AG04449 (cell line): ENCODE measurements around the gene CLDN1.
"Not testable (repeated sequence)": the region's sequence is repeated elsewhere in the genome, so short reads cannot be mapped to it uniquely, and the experiment has no call there.

Source experiments
- CTCF ChIA-PET: fragments of 350-600 bp; formaldehyde crosslinking; extraction: SDS; loops from one replicate; lab custom pipeline; 2021; ENCODE audit warnings: antibody characterized with exemption; lab: Yijun Ruan, JAX
- POLR2A ChIA-PET: fragments of 400-600, 350-600 bp; formaldehyde crosslinking; extraction: SDS; loops from one replicate; lab custom pipeline; 2020; ENCODE audit warnings: antibody characterized with exemption, inconsistent platforms; lab: Yijun Ruan, JAX
- DNase-seq: peaks from one replicate; pipeline ENCODE4 v3.0.0-alpha.2; 2010; ENCODE audit warnings: low read depth, low spot score
- H3K4me3 ChIP-seq: 2 replicates; pipeline ENCODE4 v1.5.1; 2011; ENCODE audit warnings: low read depth, mild to moderate bottlenecking, control low read depth, low read length
- TF ChIP-seq, protein P1 (sequence below): IDR thresholded peaks from one replicate; pipeline ENCODE4 v1.5.1; 2011; ENCODE audit warnings: mild to moderate bottlenecking, moderate library complexity, low read length, control low read depth, inconsistent platforms; ENCODE audit not compliant: insufficient read depth; ENCODE audit errors: missing control alignments

Gene CLDN1

DNA sequence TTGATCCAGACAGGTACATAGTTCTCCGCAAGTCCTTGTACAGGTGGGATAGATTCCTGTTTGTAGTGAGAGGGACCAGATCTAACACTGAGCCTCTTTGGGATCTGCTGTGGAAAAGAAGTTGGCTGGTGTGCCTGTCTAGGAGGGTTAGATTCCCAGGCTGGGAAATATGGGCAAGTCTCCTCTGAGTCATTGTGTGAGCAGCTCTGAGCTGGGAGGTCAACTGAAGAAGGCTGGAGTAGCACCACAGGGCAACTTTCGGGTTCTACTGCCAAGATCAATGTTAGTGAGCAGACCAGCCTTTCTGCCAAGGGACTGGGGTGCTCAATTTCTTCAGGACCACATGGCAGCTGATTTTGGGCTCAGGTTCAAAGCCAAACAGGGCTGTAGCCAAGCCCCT, 33.4 kb downstream of the CLDN1 start:
- ChIA-PET POLR2A (no interaction called here), CTCF (interaction anchor here (1.5 kb wide), 1 partner anchor 33 kb away, joined by 3 read pairs; no protein-coding TSS in a partner anchor)
- TF ChIP-seq, protein P1, sequence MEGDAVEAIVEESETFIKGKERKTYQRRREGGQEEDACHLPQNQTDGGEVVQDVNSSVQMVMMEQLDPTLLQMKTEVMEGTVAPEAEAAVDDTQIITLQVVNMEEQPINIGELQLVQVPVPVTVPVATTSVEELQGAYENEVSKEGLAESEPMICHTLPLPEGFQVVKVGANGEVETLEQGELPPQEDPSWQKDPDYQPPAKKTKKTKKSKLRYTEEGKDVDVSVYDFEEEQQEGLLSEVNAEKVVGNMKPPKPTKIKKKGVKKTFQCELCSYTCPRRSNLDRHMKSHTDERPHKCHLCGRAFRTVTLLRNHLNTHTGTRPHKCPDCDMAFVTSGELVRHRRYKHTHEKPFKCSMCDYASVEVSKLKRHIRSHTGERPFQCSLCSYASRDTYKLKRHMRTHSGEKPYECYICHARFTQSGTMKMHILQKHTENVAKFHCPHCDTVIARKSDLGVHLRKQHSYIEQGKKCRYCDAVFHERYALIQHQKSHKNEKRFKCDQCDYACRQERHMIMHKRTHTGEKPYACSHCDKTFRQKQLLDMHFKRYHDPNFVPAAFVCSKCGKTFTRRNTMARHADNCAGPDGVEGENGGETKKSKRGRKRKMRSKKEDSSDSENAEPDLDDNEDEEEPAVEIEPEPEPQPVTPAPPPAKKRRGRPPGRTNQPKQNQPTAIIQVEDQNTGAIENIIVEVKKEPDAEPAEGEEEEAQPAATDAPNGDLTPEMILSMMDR = no peak
- no peak for DNase-seq
- H3K4me3 ChIP-seq = no peak overlapping the region

DNA sequence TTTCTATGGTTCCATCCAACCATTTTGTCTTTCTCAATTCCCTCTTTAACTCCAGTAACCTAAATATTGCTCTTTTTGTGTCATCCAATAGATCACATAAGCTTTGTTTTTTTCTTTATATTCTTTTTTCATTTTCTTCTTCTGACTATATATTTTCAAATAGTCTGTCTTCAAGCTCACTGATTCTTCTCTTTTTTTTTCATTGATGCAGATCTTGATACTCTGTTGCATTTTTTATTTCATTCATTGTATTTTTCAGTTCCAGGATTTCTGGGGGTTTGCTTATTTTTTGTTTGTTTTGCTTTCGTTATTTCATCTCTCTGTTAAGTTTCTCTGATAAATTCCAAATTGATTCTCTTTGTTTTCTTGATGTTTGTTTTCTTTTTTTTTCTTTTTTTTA, 36.2 kb downstream of the CLDN1 start:
- POLR2A ChIA-PET = no interaction called here
- TF ChIP-seq, protein P1 = no peak
- no peak for DNase-seq
- no peak overlapping the region for H3K4me3 ChIP-seq
- CTCF ChIA-PET = interaction anchor here (1.8 kb wide), 1 partner anchor 37 kb away, joined by 8 read pairs; the partner anchor contains the start of gene CLDN1

DNA sequence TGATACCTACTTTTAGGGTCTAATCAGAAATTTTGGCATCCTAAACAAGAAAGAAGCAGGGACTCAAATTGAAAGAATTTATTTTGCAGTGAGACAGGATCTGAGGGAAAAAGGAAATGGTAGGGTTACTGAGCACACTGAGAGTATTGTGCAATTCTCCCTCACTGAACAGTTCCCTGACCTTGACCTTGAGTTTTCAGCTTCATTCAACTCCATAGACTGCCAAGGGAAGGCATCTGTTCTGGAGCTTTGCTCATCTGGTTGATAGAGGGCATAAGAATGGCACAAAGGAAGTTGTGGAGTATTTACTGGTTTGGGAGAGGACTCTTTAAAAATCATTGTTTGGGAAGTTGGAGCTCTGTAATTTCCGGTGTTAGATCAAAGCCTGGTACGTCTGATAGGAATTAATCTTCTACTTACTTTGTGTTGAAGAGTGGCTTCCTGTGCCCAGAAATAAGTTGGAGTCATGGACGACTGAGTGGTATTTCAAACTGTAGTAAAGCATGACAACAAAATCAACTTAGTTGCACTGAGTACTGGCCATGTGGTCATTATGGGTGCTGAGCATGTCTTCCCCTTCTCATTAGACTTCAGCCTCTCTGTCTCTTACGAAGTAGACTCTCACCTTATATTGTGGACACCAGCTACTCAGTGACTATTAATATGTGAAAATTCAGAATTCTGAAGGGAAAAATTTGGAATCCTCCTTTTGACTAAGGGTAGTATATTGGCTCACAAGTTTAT, 40.8 kb downstream of the CLDN1 start:
- no peak for DNase-seq
- CTCF ChIA-PET = interaction anchor here (0.8 kb wide), 1 partner anchor 40 kb away, joined by 3 read pairs; the partner anchor contains the start of gene CLDN1

DNA sequence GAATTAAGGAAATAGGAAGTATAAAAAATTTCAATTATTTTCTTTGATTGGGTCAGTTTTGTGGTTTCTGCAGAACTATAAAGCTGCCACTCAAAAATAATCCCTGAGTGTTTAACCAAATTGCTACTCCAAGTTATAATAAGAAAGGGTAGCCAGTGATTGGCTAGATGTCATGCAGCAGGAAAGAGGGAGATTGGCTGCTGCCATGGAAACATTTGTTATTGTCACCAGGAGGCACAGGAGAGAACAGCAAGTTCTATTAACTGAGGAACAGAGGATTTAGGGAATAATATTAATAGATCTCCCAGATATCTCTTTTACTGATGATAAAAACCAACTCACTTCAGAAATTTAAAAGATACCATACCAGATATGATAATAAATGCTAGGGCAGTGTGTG, 42.6 kb downstream of the CLDN1 start:
- no peak overlapping the region for H3K4me3 ChIP-seq
- ChIA-PET POLR2A (no interaction called here), CTCF (interaction anchor here (1.4 to 1.5 kb wide), 2 partner anchors 43 to 318 kb away, joined by 4 to 7 read pairs; partner anchors contain the start of gene CLDN1)
- no peak for DNase-seq
- TF ChIP-seq, protein P1 = no peak

More for the DNA sequence above, 40.8 kb downstream of the CLDN1 start:
- no peak overlapping the region for H3K4me3 ChIP-seq
- POLR2A ChIA-PET = no interaction called here
- TF ChIP-seq, protein P1 = no peak

DNA sequence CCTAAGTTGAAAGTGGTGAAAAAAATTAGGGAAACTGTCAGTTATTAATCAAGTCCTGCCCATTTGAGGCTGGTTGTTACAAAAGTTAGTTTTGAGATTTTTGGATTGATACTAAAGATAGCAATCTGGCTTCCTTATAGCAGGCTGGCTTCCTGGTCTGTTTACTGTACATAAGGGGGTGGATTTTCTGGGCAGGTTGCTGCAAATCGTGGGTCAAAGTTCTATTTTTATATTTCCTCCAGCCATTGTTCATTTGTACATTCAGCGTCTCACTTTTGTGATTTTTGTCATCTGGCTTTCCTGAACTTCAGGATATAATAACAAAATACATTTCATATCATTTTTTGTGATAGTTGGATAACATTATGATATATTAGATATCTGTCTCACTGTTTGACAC, 49.5 kb downstream of the CLDN1 start:
- TF ChIP-seq, protein P1 = no peak
- H3K4me3 ChIP-seq = no peak overlapping the region
- POLR2A ChIA-PET = no interaction called here
- DNase-seq = no peak
- CTCF ChIA-PET = no interaction called here

DNA sequence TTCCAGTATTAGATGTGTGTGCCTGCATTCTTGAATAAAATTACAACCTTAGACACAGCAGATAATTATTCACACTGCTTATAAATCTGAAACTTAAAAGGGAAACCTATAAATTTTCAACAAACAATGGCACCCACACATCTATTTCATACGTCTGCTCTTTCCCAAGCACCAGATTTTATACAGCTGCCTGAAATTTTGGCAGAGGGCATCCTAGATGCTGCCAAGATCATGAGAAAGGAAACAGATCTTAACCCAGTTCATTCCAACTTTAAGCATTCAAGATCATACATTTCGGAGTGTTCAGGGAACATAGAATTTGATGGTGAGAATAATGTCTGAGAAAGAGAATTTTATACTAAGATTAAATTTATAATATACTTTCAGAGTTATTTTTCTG, 53.1 kb downstream of the CLDN1 start:
- H3K4me3 ChIP-seq = no peak overlapping the region
- TF ChIP-seq, protein P1 = no peak
- no peak for DNase-seq
- ChIA-PET CTCF (no interaction called here), POLR2A (no interaction called here)

DNA sequence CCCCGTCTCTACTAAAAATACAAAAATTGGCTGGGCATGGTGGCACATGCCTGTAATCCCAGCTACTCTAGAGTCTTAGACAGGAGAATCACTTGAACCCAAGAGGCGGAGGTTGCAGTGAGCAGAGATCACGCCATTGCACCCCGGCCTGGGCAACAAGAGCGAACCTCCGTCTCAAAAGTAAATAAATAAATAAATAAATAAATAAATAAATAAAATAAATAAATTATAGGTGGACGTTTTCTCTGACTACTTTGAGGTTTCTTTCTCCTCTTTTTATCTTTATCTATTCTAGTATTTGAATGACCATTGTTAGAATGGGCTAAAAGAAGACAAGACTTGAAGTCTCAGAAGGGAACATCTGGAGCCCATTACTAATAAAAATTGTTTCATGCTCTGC, 54.8 kb downstream of the CLDN1 start:
- POLR2A ChIA-PET, DNase-seq, H3K4me3 ChIP-seq: not testable (repeated sequence)
- CTCF ChIA-PET = interaction anchor here (1.2 kb wide), 1 partner anchor 43 kb away, joined by 3 read pairs; no protein-coding TSS in a partner anchor
